Fibroblast of pulmonary artery (primary cell): ENCODE data around the gene EPSTI1.
"Not testable (repeated sequence)": the region's sequence is repeated elsewhere in the genome, so short reads cannot be mapped to it uniquely, and the experiment has no call there.

Experiments
- DNase-seq: peaks from one replicate; pipeline ENCODE4 v3.0.0-alpha.2; 2010; ENCODE audit warnings: low read depth
- H3K4me3 ChIP-seq: replicated peaks from 2 replicates; pipeline ENCODE4 v1.5.1; 2011; ENCODE audit warnings: low read depth, mild to moderate bottlenecking, control low read depth, low read length, moderate library complexity
- TF ChIP-seq, protein P1 (sequence below): IDR thresholded peaks from 2 replicates; pipeline ENCODE4 v1.5.1; 2011; ENCODE audit warnings: mild to moderate bottlenecking, control low read depth, low read length, inconsistent platforms; ENCODE audit errors: missing control alignments

Gene EPSTI1

DNA sequence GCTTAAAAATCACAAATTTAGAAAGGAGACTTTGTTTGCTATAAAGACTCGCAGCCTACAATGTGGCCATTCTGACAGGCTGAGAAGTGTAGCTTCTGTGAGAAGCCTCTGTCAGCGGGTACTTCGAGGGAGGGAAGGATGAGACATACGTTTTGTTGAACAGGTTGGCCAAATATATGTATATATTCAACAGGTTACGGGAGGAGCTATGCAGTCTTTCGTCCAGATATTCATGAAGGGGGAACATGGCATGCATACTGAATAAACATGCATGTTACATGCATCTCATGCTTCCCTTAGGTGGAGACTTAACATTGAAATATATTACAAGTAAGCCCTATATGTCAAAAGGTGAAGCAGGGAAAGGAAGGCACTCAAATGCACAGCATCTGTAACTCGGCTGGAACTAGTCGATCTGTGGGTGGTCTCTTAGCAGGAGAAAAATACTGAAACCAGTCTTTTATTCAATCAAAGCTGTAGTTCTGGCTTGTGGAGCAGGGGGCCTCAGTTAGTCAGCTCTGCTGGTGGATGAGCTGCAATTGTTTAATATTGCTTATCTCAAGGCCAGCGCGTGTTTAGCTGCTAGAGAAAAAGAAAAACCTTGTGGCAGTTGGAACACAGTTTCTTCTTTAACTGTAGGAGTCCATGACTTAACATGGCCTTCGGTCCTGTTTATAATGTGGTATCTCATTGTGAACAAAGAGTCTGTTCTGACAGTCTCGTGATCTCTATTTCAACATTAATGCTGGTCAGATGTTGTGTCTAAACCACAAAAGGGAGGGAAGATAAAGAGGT lies 116.4 kb downstream of the EPSTI1 start:
- H3K4me3 ChIP-seq, result no peak overlapping the region
- TF ChIP-seq, protein P1, sequence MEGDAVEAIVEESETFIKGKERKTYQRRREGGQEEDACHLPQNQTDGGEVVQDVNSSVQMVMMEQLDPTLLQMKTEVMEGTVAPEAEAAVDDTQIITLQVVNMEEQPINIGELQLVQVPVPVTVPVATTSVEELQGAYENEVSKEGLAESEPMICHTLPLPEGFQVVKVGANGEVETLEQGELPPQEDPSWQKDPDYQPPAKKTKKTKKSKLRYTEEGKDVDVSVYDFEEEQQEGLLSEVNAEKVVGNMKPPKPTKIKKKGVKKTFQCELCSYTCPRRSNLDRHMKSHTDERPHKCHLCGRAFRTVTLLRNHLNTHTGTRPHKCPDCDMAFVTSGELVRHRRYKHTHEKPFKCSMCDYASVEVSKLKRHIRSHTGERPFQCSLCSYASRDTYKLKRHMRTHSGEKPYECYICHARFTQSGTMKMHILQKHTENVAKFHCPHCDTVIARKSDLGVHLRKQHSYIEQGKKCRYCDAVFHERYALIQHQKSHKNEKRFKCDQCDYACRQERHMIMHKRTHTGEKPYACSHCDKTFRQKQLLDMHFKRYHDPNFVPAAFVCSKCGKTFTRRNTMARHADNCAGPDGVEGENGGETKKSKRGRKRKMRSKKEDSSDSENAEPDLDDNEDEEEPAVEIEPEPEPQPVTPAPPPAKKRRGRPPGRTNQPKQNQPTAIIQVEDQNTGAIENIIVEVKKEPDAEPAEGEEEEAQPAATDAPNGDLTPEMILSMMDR, result peak; percentile 59
- peak; percentile 83 for DNase-seq

DNA sequence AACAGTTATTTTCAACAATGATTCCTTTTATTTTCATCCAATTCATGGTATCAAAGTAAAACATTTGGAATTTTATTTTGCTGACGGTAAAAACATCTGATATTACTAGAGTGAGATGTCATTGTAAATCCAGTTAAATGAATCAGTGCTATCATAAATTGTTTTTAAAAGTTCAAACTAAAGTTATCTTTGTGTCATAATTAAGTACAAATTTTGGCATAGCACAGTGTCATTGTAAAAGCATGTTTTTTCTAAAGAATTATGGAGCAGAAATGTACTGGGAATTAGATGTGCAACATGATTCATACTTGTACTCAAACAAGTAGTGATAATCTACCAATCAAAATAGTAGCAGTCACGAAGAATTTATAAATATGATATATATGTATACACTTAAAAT lies 117.8 kb downstream of the EPSTI1 start:
- DNase-seq, result no peak

DNA sequence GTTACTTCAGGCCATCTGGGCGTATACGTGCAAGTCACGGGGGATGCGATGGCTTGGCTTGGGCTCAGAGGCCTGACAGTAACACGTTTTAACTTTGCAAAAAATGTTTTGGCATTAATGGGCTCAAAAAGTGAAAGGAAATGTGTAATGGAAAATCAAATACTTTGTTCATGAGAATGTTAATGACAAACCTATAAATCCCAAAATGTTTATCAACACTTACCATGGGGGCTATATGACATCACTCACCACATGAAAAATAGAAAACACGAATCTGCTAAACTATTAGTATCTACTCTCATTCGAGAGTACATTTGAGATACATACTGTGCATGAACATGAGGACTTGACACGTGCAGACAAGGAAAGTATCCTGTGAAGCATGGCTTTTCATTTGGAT lies 119.0 kb downstream of the EPSTI1 start:
- H3K4me3 ChIP-seq, result no peak overlapping the region
- no peak for DNase-seq
- TF ChIP-seq, protein P1, result no peak

More for the DNA sequence above, 117.8 kb downstream of the EPSTI1 start:
- no peak overlapping the region for H3K4me3 ChIP-seq
- TF ChIP-seq, protein P1, result no peak

DNA sequence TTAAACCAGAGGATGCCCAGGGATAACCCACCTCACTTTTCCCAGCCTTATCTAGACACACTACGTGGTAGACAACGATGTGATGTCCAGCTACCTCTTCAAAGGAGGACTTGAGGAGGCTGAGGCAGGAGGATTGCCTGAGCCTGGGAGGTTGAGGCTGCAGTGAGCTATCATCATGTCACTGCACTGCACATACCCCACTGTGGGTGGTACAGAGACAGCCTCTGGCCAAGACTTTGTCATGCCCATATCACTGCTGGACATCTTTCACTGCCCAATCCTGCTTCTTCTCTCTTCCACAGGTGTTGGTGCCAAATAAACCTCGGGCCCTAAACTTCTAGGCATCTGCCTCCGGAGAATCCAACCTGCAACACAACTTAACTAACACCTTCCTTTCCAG lies 124.8 kb downstream of the EPSTI1 start:
- no peak overlapping the region for H3K4me3 ChIP-seq
- no peak for DNase-seq
- TF ChIP-seq, protein P1, result no peak

DNA sequence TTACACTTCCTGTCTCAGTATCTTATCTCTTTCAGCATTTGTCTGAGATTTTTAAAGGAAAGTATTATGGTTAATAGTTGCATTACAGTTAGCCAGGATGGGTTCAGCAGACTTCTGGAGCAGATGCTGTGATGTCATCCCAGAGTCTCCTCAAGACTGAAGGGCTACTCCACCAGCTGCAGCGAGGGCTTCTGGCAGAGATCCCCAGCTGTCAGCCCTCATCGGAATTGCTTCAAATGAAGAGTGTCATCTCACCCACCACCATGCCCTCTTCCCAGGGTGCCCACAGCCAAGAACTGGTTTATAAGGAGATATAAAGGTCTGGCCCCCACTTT lies 126.3 kb downstream of the EPSTI1 start:
- H3K4me3 ChIP-seq, result no peak overlapping the region
- DNase-seq, result no peak
- TF ChIP-seq, protein P1, result no peak

DNA sequence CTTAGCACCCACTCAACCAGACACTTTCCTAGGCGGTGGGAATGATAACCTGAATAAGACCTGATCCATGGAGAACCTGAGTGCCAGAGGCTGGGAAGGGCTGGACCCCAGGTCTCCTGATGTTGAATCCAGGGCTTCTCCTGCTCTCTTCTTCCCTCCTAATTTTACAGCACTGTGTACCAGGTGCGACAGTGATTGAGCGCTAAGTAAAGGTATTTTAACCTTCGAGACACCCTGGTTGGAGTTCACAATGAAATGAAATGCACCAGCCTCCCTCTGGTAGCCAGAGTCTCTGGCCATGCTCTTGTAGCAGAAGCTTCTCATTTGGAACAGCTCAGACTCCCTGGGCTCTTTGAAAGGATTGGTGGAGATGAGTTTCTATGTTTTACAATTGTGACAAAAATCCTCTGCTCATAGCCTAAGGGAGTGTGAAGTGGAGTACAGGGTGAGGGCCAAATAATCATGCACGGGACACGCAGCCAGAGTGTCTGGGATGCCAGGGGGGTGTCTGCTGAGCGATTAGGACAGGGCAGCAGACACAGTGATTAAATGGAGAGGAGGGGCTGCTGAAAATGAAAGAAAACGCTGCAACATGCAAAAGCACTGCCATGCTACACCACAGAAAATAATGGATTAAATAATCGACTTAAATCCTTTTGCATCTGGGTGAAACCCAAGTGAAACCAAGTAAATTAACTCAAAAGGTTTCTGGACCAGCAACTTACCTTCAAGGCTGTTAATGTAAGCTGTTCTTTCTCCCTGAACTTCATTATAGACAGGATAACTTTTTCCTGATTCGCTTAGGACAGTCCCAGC lies 126.9 kb downstream of the EPSTI1 start:
- TF ChIP-seq, protein P1, result no peak
- H3K4me3 ChIP-seq, result peak overlapping the region; percentile 3
- no peak for DNase-seq

DNA sequence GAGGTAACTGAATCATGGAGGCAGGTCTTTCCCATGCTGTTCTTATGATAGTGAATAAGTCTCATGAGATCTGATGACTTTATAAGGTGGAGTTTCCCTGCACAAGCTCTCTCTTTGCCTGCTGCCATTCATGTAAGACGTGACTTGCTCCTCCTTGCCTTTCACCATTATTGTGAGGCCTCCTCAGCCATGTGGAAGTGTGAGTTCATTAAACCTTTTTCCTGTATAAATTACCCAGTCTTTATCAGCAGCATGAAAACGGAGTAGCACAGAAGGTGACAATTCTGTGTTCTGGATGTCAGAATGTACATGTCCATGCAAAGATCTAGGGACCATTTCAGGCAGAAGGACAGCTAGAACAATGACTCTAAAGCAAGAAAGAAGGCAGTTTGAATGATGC lies 129.7 kb downstream of the EPSTI1 start:
- H3K4me3 ChIP-seq, DNase-seq: not testable (repeated sequence)
